Neural cell (in vitro differentiated cells): ENCODE data around the gene MAPK14. TPM values are rescaled to one million over a fixed set of nuclear protein-coding genes. Genes with fewer than 3 reads are reported as not detected.

Experiments used
- H2AFZ ChIP-seq: fragments of 200-600, 300-800 bp; sonication (generic), shearing (Covaris generic); 2 replicates; pipeline ENCODE4 v1.6.0; 2014; ENCODE audit warnings: low read depth, mild to moderate bottlenecking, antibody characterized with exemption, low read length, moderate library complexity
- H3F3A ChIP-seq: fragments of 200-600 bp; shearing (Covaris generic); 2 replicates; pipeline ENCODE4 v1.6.1; 2016; ENCODE audit warnings: mild to moderate bottlenecking, moderate library complexity, mixed read lengths, antibody characterized with exemption, low read length; ENCODE audit not compliant: insufficient read depth, poor library complexity, severe bottlenecking
- H3K27ac ChIP-seq: fragments of 200-600, 300-800 bp; sonication (generic), shearing (Covaris generic); 2 replicates; pipeline ENCODE4 v1.5.1; 2014; ENCODE audit warnings: mild to moderate bottlenecking, low read length, moderate library complexity
- H3K27me3 ChIP-seq: fragments of 300-800, 200-600 bp; sonication (generic), shearing (Covaris generic); 2 replicates; pipeline ENCODE4 v1.6.0; 2014; ENCODE audit warnings: mild to moderate bottlenecking, low read depth, low read length, moderate library complexity; ENCODE audit not compliant: insufficient read depth
- H3K36me3 ChIP-seq: fragments of 300-800, 200-600 bp; sonication (generic), shearing (Covaris generic); 2 replicates; pipeline ENCODE4 v1.5.1; 2014; ENCODE audit warnings: mild to moderate bottlenecking, antibody characterized with exemption, low read length, moderate library complexity; ENCODE audit not compliant: insufficient read depth
- H3K4me2 ChIP-seq: fragments of 300-800, 200-600 bp; sonication (generic), shearing (Covaris generic); 2 replicates; pipeline ENCODE4 v1.6.0; 2014; ENCODE audit warnings: mild to moderate bottlenecking, low read length
- H3K4me3 ChIP-seq: fragments of 300-800, 200-600 bp; sonication (generic), shearing (Covaris generic); 2 replicates; pipeline ENCODE4 v1.5.1; 2014; ENCODE audit warnings: mild to moderate bottlenecking, low read length, moderate library complexity
- H3K79me2 ChIP-seq: fragments of 200-600 bp; shearing (Covaris generic); replicated peaks from 2 replicates; pipeline ENCODE4 v1.6.0; 2014; ENCODE audit warnings: mild to moderate bottlenecking, low read length, moderate library complexity; ENCODE audit not compliant: insufficient read depth
- H3K9ac ChIP-seq: fragments of 300-800, 200-600 bp; sonication (generic), shearing (Covaris generic); 2 replicates; pipeline ENCODE4 v1.6.1; 2016; ENCODE audit warnings: mild to moderate bottlenecking, low read length, mixed read lengths
- H3K9me2 ChIP-seq: fragments of 200-600 bp; shearing (Covaris generic); 2 replicates; pipeline ENCODE4 v1.6.1; 2016; ENCODE audit warnings: mild to moderate bottlenecking, low read length, mixed read lengths; ENCODE audit not compliant: insufficient read depth
- H3K9me3 ChIP-seq: fragments of 200-600, 300-800 bp; sonication (generic), shearing (Covaris generic); 2 replicates; pipeline ENCODE4 v1.6.1; 2016; ENCODE audit warnings: mild to moderate bottlenecking, mixed run types, low read length, moderate library complexity, mixed read lengths
- H4K20me1 ChIP-seq: fragments of 200-600 bp; shearing (Covaris generic); 2 replicates; pipeline ENCODE4 v1.6.1; 2016; ENCODE audit warnings: mild to moderate bottlenecking, mixed run types; ENCODE audit not compliant: insufficient read depth
- EP300 ChIP-seq: fragments of 450-650 bp; conservative IDR thresholded peaks from 2 replicates; pipeline ENCODE4 v1.6.1; 2014; ENCODE audit warnings: antibody characterized with exemption, mild to moderate bottlenecking, moderate library complexity; ENCODE audit not compliant: poor library complexity, severe bottlenecking
- EZH2 ChIP-seq: fragments of 200-600, 300-800 bp; shearing (Covaris generic), sonication (generic); IDR thresholded peaks from 2 replicates; pipeline ENCODE4 v1.6.1; 2014; ENCODE audit warnings: antibody characterized with exemption, low read length, borderline replicate concordance, mild to moderate bottlenecking; ENCODE audit not compliant: insufficient read depth, poor library complexity, severe bottlenecking
- MXI1 ChIP-seq: fragments of 450-650 bp; conservative IDR thresholded peaks from 2 replicates; pipeline ENCODE4 v1.6.1; 2014; ENCODE audit warnings: antibody characterized with exemption, mild to moderate bottlenecking; ENCODE audit not compliant: poor library complexity, severe bottlenecking
- POLR2AphosphoS5 ChIP-seq: IDR thresholded peaks from 2 replicates; pipeline ENCODE4 v1.6.1; 2012
- RAD21 ChIP-seq: fragments of 450-650 bp; conservative IDR thresholded peaks from 2 replicates; pipeline ENCODE4 v1.6.1; 2014; ENCODE audit warnings: antibody characterized with exemption, mild to moderate bottlenecking, moderate library complexity
- SMC3 ChIP-seq: fragments of 450-650 bp; conservative IDR thresholded peaks from 2 replicates; pipeline ENCODE4 v1.6.1; 2014; ENCODE audit warnings: antibody characterized with exemption, mild to moderate bottlenecking, moderate library complexity; ENCODE audit not compliant: poor library complexity
- TAF1 ChIP-seq: IDR thresholded peaks from 2 replicates; pipeline ENCODE4 v1.6.1; 2012; ENCODE audit warnings: low read depth
- polyA plus RNA-seq: library from polyadenylated mRNA; depleted of rRNA; stranded (reverse); fragments of >200 nt; gene quantifications from 2 replicates; pipeline ENCODE4 v1.2.3, GENCODE V29; 2014
- TF ChIP-seq, protein P1 (sequence below): fragments of 450-650 bp; IDR thresholded peaks from 2 replicates; pipeline ENCODE4 v1.5.1; 2014; ENCODE audit warnings: antibody characterized with exemption, mild to moderate bottlenecking, moderate library complexity; ENCODE audit not compliant: poor library complexity, severe bottlenecking
- TF ChIP-seq, protein P2 (sequence below): IDR thresholded peaks from 2 replicates; pipeline ENCODE4 v1.6.1; 2012; ENCODE audit warnings: borderline replicate concordance

MAPK14 gene
- polyA plus RNA-seq, 1 donor from 2014 or later, result 26.6 TPM

DNA sequence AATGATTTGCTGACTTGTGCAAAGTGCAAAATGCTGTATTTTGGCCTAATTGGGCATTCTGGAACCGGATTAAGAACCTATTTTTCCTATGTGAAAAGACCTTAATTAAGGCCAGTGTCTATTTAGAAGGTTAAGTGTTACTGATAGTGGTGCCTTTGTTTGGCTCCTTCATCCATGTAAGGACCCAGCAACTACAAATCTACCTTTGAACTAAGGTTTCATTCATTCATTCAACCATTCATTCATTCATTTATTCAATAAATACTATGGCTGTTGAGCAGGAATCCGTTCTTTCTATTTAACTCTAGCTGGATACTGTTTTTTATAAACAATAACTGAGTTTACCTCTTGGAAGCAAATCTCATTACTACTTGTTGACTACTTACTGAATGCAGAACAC lies 33.6 kb downstream of the MAPK14 start:
- Histone ChIP-seq H3F3A (no peaks in the 10 kb centered on the region), H3K4me2 (no peak overlapping the region), H3K9me2 (no peaks in the 10 kb centered on the region), H2AFZ (no peak overlapping the region), H3K9ac (no peak overlapping the region), H3K27me3 (no peaks in the 10 kb centered on the region), H3K79me2 (peaks cover 17% of the 10 kb centered on the region), H3K27ac (no peak overlapping the region), H4K20me1 (no peaks in the 10 kb centered on the region), H3K36me3 (no peaks in the 10 kb centered on the region), H3K4me3 (no peak overlapping the region), H3K9me3 (no peaks in the 10 kb centered on the region)
- TF ChIP-seq EP300 (no peak), POLR2AphosphoS5 (no peak), EZH2 (no peak), RAD21 (no peak), TAF1 (no peak)
- TF ChIP-seq, protein P1, sequence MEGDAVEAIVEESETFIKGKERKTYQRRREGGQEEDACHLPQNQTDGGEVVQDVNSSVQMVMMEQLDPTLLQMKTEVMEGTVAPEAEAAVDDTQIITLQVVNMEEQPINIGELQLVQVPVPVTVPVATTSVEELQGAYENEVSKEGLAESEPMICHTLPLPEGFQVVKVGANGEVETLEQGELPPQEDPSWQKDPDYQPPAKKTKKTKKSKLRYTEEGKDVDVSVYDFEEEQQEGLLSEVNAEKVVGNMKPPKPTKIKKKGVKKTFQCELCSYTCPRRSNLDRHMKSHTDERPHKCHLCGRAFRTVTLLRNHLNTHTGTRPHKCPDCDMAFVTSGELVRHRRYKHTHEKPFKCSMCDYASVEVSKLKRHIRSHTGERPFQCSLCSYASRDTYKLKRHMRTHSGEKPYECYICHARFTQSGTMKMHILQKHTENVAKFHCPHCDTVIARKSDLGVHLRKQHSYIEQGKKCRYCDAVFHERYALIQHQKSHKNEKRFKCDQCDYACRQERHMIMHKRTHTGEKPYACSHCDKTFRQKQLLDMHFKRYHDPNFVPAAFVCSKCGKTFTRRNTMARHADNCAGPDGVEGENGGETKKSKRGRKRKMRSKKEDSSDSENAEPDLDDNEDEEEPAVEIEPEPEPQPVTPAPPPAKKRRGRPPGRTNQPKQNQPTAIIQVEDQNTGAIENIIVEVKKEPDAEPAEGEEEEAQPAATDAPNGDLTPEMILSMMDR, result no peak
- TF ChIP-seq, protein P2, sequence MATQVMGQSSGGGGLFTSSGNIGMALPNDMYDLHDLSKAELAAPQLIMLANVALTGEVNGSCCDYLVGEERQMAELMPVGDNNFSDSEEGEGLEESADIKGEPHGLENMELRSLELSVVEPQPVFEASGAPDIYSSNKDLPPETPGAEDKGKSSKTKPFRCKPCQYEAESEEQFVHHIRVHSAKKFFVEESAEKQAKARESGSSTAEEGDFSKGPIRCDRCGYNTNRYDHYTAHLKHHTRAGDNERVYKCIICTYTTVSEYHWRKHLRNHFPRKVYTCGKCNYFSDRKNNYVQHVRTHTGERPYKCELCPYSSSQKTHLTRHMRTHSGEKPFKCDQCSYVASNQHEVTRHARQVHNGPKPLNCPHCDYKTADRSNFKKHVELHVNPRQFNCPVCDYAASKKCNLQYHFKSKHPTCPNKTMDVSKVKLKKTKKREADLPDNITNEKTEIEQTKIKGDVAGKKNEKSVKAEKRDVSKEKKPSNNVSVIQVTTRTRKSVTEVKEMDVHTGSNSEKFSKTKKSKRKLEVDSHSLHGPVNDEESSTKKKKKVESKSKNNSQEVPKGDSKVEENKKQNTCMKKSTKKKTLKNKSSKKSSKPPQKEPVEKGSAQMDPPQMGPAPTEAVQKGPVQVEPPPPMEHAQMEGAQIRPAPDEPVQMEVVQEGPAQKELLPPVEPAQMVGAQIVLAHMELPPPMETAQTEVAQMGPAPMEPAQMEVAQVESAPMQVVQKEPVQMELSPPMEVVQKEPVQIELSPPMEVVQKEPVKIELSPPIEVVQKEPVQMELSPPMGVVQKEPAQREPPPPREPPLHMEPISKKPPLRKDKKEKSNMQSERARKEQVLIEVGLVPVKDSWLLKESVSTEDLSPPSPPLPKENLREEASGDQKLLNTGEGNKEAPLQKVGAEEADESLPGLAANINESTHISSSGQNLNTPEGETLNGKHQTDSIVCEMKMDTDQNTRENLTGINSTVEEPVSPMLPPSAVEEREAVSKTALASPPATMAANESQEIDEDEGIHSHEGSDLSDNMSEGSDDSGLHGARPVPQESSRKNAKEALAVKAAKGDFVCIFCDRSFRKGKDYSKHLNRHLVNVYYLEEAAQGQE, result no peak

DNA sequence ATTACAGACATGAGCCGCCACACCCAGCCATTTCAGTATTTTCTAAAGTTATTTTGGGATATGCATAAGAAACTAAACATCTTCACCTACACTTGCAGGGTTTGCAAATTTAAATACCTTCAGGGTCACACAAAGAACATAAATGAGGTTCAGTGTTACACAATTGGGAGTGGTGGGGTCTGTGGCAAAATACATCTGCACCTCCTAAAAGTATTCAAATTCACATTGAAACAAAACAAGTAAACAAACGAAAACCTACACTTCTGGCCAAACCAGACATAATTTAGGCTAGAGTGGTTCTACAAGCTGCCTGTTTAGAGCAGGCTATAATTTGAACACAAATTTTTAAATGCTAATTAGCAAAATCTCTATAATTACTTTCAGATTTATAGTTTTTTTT lies 34.6 kb downstream of the MAPK14 start:
- Histone ChIP-seq H3K9ac (no peak overlapping the region), H2AFZ (no peak overlapping the region), H3K79me2 (peaks cover 6% of the 10 kb centered on the region), H3K9me2 (no peaks in the 10 kb centered on the region), H3F3A (no peaks in the 10 kb centered on the region), H3K36me3 (no peaks in the 10 kb centered on the region), H3K27ac (no peak overlapping the region), H3K9me3 (no peaks in the 10 kb centered on the region), H3K4me3 (no peak overlapping the region), H3K27me3 (no peaks in the 10 kb centered on the region), H3K4me2 (no peak overlapping the region), H4K20me1 (no peaks in the 10 kb centered on the region)
- TF ChIP-seq POLR2AphosphoS5 (no peak), RAD21 (no peak), EP300 (no peak)

DNA sequence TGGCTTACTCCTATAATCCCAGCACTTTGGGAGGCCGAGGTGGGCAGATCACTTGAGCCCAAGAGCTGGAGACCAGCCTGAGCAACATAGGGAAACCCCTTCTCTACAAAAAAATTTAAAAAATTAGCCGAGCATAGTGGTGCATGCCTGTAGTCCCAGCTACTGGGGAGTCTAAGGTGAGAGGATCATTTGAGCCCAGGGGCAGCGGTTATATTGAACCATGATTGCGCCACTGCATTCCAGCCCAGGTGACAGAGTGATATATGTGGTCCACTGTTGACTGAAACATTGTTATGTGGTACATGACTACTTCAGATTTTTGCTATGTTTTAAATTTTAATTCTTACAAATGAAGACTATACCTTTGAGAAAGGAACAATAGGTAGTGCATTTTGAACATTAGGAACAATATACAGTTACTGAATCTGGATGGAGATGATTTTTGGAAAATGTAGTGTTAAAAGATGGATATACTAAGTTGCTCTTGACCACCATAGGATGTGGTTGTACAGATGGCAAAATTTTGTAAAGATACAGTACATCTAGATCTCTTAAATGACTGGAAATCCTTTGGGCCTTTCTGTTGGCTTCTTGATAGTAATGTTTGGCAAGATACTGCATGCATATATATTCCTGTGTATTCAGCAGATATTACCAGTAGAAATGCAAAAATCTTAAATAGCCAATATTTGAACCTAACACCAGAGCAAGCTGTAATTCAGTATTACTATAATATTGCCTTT lies 35.9 kb downstream of the MAPK14 start:
- Histone ChIP-seq H2AFZ (no peak overlapping the region), H3K27ac (no peak overlapping the region), H3K9ac (no peak overlapping the region), H3K36me3 (no peaks in the 10 kb centered on the region), H3K4me3 (no peak overlapping the region), H4K20me1 (no peaks in the 10 kb centered on the region), H3K4me2 (no peak overlapping the region), H3K79me2 (no peaks in the 10 kb centered on the region), H3K9me3 (no peaks in the 10 kb centered on the region), H3F3A (no peaks in the 10 kb centered on the region), H3K9me2 (no peaks in the 10 kb centered on the region), H3K27me3 (no peaks in the 10 kb centered on the region)
- TF ChIP-seq TAF1 (no peak), EZH2 (no peak), RAD21 (no peak), SMC3 (no peak), EP300 (no peak), MXI1 (no peak), POLR2AphosphoS5 (no peak)
- TF ChIP-seq, protein P1, result no peak
- TF ChIP-seq, protein P2, result no peak
